Measurements from ENCODE around the gene BBOX1.

GRCh38 chr11:27118371-27118770, 77.8 kb downstream of the BBOX1 start:
- no peak for TF ChIP-seq CTCF (IDR thresholded peaks at IDR 0.05)
- no peak for TF ChIP-seq POLR2A (IDR thresholded peaks at IDR 0.05)

Measured in thyroid gland (tissue), 4 donors.